Posterior cingulate gyrus (tissue), 11 donors: Measurements from ENCODE around the gene MORN1.
A peak's percentile ranks its signal among the peaks of the same experiment; 100 is the strongest.

Source experiments
- DNase-seq, 10 donors: peaks; one replicate each; pipeline versions ENCODE4 v3.0.0 to v3.0.0-alpha.2; 2020 to 2021; ENCODE audit warnings: mixed read lengths in 3 of 10
- intact Hi-C: fragments of 100-400 bp; cut with DNase I; formaldehyde crosslinking; loops from one replicate; pipeline ENCODE4 v1.15.1; 2023

Gene MORN1

GRCh38 chr1:2391931-2392509 is 666 bp upstream of the MORN1 start:
- intact Hi-C loops, result loop anchor here (1.0 kb wide), 2 partner anchors 134 to 194 kb away; partner anchors contain the start of genes PANK4 and PRXL2B
- DNase-seq, result no peak

- peak in 2 of 10 donors; percentile 7 to 55 for DNase-seq
- intact Hi-C loops, result no loop called here
These were observed 1.7 kb downstream of the MORN1 start for GRCh38 chr1:2389644-2390043.

- peak in 3 of 10 donors; percentile 16 to 74 (median 73) for DNase-seq
- intact Hi-C loops, result no loop called here
These were observed 3.1 kb downstream of the MORN1 start for GRCh38 chr1:2388004-2388913.

- intact Hi-C loops, result no loop called here
- peak in 5 of 10 donors; percentile 1 to 70 (median 52) for DNase-seq
These were observed 4.4 kb downstream of the MORN1 start for GRCh38 chr1:2386636-2387611.

GRCh38 chr1:2385606-2386280 is 5.6 kb downstream of the MORN1 start:
- intact Hi-C loops, result no loop called here
- DNase-seq, result peak in 4 of 10 donors; percentile 21 to 76 (median 56)

- DNase-seq, result peak in 7 of 10 donors; percentile 41 to 94 (median 69)
- intact Hi-C loops, result no loop called here
These were observed 6.3 kb downstream of the MORN1 start for GRCh38 chr1:2384941-2385481.

GRCh38 chr1:2384130-2384860 is 7.1 kb downstream of the MORN1 start:
- intact Hi-C loops, result no loop called here
- peak in 4 of 10 donors; percentile 46 to 90 (median 86) for DNase-seq

GRCh38 chr1:2383576-2383975 is 7.8 kb downstream of the MORN1 start:
- peak in 3 of 10 donors; percentile 52 to 79 (median 62) for DNase-seq
- intact Hi-C loops, result no loop called here

- intact Hi-C loops, result no loop called here
- peak in 3 of 10 donors; percentile 74 to 80 (median 80) for DNase-seq
These were observed 8.6 kb downstream of the MORN1 start for GRCh38 chr1:2382621-2383361.

- intact Hi-C loops, result loop anchor here (1.0 kb wide), 1 partner anchor 187 kb away; no protein-coding TSS in a partner anchor
- DNase-seq, result peak; percentile 58 to 97 (median 78)
These were observed 9.4 kb downstream of the MORN1 start for GRCh38 chr1:2381741-2382620.

GRCh38 chr1:2380816-2381591 is 10.3 kb downstream of the MORN1 start:
- DNase-seq, result peak in 3 of 10 donors; percentile 58 to 84 (median 71)
- intact Hi-C loops, result loop anchor here (1.0 kb wide), 1 partner anchor 186 kb away; no protein-coding TSS in a partner anchor

GRCh38 chr1:2379733-2380404 is 11.5 kb downstream of the MORN1 start:
- peak in 3 of 10 donors; percentile 72 to 83 (median 81) for DNase-seq
- intact Hi-C loops, result no loop called here

GRCh38 chr1:2378956-2379732 is 12.2 kb downstream of the MORN1 start:
- intact Hi-C loops, result no loop called here
- DNase-seq, result peak in 3 of 10 donors; percentile 52 to 76 (median 64)

- intact Hi-C loops, result no loop called here
- peak in 3 of 10 donors; percentile 79 to 88 (median 87) for DNase-seq
These were observed 12.9 kb downstream of the MORN1 start for GRCh38 chr1:2378441-2378851.
